ENCODE measurements around the gene LRRN4CL.

GRCh38 chr11:62677156-62677555 lies 12.2 kb downstream of the LRRN4CL start:
- no peak for TF ChIP-seq POLR2A (IDR thresholded peaks at IDR 0.05)
- TF ChIP-seq CTCF (IDR thresholded peaks at IDR 0.05): no peak

Measured in body of pancreas (tissue), 4 donors.